Measurements from ENCODE around the gene ZNF316.

Gene ZNF316

DNA sequence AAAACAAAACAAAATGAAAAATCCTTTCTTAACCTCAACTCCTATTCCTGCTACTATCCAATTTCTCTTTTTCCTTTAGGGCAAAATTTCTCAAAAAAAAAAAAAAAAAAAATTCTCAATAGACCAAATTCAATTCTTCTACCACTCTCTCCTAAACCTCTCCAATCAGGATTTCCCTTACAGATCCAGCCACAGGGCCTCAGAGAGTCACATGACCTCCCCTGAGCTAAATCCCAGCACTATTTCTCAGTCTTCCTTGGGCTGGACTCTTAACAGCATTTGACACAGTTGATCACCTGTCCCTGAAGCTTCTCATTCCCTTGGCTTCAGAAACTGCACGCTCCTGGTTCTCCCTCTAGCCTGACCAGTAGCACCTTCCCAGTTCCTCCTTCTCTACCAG, 64.7 kb downstream of the ZNF316 start:
- no peak for DNase-seq
